Heart left ventricle (tissue), 16 donors: Measurements from ENCODE around the gene SGPP2. TPM values are rescaled to one million over a fixed set of nuclear protein-coding genes. Genes with fewer than 3 reads are reported as not detected.

ENCODE experiments used
- ATAC-seq, 4 donors: fragments of 200-7000 bp; cut with Tn5 transposase; one replicate each; pipeline ENCODE4 v1.9.1; 2020 to 2022; ENCODE audit warnings: moderate library complexity in 4 of 4, mild to moderate bottlenecking in 3 of 4, moderate number of reproducible peaks in 1 of 4
- DNase-seq, 5 donors: peaks; one replicate each; pipeline ENCODE4 v3.0.0-alpha.2; 2020
- H3K27ac ChIP-seq, 12 donors: fragments of 200-600 bp; sonication (generic) in 4 of 12; one replicate each; pipeline versions ENCODE4 v1.5.0 to v1.8.0; 2016 to 2022; ENCODE audit warnings: mild to moderate bottlenecking in 2 of 12
- H3K27me3 ChIP-seq, 9 donors: fragments of 200-600 bp; sonication (generic) in 2 of 9; one replicate each; pipeline versions ENCODE4 v1.5.1 to v1.8.0; 2016 to 2022; ENCODE audit warnings: mild to moderate bottlenecking in 3 of 9
- H3K36me3 ChIP-seq, 9 donors: fragments of 200-600 bp; sonication (generic) in 2 of 9; one replicate each; pipeline versions ENCODE4 v1.5.0 to v1.8.0; 2018 to 2022; ENCODE audit warnings: mild to moderate bottlenecking in 2 of 9
- H3K4me1 ChIP-seq, 12 donors: fragments of 200-600 bp; sonication (generic) in 4 of 12; one replicate each; pipeline versions ENCODE4 v1.5.0 to v1.8.0; 2016 to 2022; ENCODE audit warnings: mild to moderate bottlenecking in 3 of 12
- H3K4me3 ChIP-seq, 12 donors: fragments of 200-600 bp; sonication (generic) in 4 of 12; one replicate each; pipeline versions ENCODE4 v1.5.0 to v1.8.0; 2017 to 2022; ENCODE audit warnings: mild to moderate bottlenecking in 9 of 12, moderate library complexity in 4 of 12
- H3K9me3 ChIP-seq, 12 donors: fragments of 200-600 bp; sonication (generic) in 4 of 12; one replicate each; pipeline versions ENCODE4 v1.5.0 to v1.8.0; 2016 to 2022; ENCODE audit warnings: mild to moderate bottlenecking in 1 of 12
- POLR2A ChIP-seq, 2 donors: fragments of 450-650 bp; IDR thresholded peaks; one replicate each; pipeline ENCODE4 v1.6.1; 2017; ENCODE audit warnings: antibody characterized with exemption in 2 of 2, mild to moderate bottlenecking in 2 of 2, moderate library complexity in 2 of 2
- WGBS, 4 donors: extraction: QIAGEN DNeasy Blood & Tissue Kit in 2 of 4; methylation state at CpG; one replicate each; pipeline versions ENCODE4 v1.1.5 to v1.1.7; 2013 to 2018; 5-methylcytosine and 5-hydroxymethylcytosine counted together
- intact Hi-C, 10 donors: fragments of 100-400 bp; cut with DNase I; formaldehyde crosslinking; loops; one replicate each; pipeline versions ENCODE4 v1.11.1 to v1.14.2; 2022
- polyA plus RNA-seq, 2 donors: library from polyadenylated mRNA; stranded (reverse); fragments of 200-250 nt; gene quantifications; one replicate each; pipeline ENCODE4 v1.2.3, GENCODE V29; 2013
- total RNA-seq, 9 donors: library from RNA; depleted of rRNA in 2 of 9; stranded (reverse); fragments of >200 nt in 2 of 9; fragmentation: NEBNext Ultra II Directional in 3 of 9; extraction: Animal tissue kit (Norgen Biotek cat#: 25700) in 3 of 9; gene quantifications; one replicate each; pipeline versions ENCODE4 v1.1.0 to v1.2.4, GENCODE V29; 2016 to 2023
- TF ChIP-seq, protein P1 (sequence below), 12 donors: fragments of 200-600 bp; sonication (generic) in 4 of 12; IDR thresholded peaks; one replicate each; pipeline versions ENCODE4 v1.5.0 to v1.8.0; 2018 to 2022; ENCODE audit warnings: antibody characterized with exemption in 12 of 12, mild to moderate bottlenecking in 5 of 12
- donor health status: ischemic (EF 13 %, LVEDD 7.1; RV severe dilation, severe dysfunction).
- donor health status: healthy with polysubstance abuse.
- donor health status: DM: no; HTN: yes; CAD: no.
- donor health status: DM: no; HTN: no; CAD: no.
- donor health status: ischemic (EF 25% LVEDD 6.9; RV normal size, moderate dysfunction).
- donor health status: ischemic (EF 25% LVEDD 5.7; RV mildly dilated, moderate dysfunction).
- donor health status: healthy.
- donor health status: DM: yes; HTN: yes; CAD: no.
- donor health status: ischemic (EF 35%, LVEDD 5.7; RV mildly dilated, moderate dysfunction).
- donor health status: nonischemic (EF 11% LVEDD 7.7; RV severe dilation, severe dysfunction).
- donor health status: DM: yes; HTN: yes; CAD: no.
- donor health status: PGD.
- donor health status: ischemic (EF 29% LVEDD 5.4; RV normal size, mild dysfunction).
- donor health status: nonischemic (EF 23%, LVEDD 6.1; RV moderate dilation, normal function).

Gene SGPP2
- total and polyA plus RNA-seq, 11 donors: 1.6 to 25.8 (median 12.4) TPM

DNA sequence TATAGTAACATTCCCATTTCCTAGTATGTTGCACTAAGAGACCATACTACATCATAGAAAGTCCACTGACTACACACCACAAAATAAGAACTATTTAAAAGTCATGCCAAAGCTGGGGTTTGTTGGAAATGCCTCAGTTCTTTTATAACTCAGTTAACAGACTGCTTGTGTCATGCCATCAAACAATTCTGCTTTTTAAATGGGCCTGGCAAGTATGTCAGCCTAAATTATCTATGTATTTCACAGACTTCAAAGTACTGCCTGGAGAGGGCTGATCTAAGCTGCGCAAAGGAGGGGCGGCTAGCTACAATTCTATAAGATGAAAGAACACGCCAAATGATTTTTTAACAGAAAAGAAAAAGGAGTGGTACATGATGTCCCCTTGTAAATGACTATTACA, 182.0 kb downstream of the SGPP2 start:
- 93 to 98% (median 96%) methylated on average over 3 of the region's 3 CpGs for WGBS, 4 donors
- no peaks in the 10 kb centered on the region for H3K27me3 ChIP-seq
- TF ChIP-seq, protein P1, sequence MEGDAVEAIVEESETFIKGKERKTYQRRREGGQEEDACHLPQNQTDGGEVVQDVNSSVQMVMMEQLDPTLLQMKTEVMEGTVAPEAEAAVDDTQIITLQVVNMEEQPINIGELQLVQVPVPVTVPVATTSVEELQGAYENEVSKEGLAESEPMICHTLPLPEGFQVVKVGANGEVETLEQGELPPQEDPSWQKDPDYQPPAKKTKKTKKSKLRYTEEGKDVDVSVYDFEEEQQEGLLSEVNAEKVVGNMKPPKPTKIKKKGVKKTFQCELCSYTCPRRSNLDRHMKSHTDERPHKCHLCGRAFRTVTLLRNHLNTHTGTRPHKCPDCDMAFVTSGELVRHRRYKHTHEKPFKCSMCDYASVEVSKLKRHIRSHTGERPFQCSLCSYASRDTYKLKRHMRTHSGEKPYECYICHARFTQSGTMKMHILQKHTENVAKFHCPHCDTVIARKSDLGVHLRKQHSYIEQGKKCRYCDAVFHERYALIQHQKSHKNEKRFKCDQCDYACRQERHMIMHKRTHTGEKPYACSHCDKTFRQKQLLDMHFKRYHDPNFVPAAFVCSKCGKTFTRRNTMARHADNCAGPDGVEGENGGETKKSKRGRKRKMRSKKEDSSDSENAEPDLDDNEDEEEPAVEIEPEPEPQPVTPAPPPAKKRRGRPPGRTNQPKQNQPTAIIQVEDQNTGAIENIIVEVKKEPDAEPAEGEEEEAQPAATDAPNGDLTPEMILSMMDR (IDR thresholded peaks at IDR 0.05): no peak
- no peak for TF ChIP-seq POLR2A (IDR thresholded peaks at IDR 0.05)
- peaks cover 0 to 51% (median 6%) of the 10 kb centered on the region in 9 donors for H3K36me3 ChIP-seq
- H3K4me3 ChIP-seq: no peak overlapping the region
- H3K4me1 ChIP-seq: peaks cover 0 to 3% (median 0%) of the 10 kb centered on the region in 12 donors
- ATAC-seq (no peak), DNase-seq (no peak)
- H3K9me3 ChIP-seq: no peaks in the 10 kb centered on the region
- intact Hi-C loops: loop anchor here in 1 of 10 donors (5.0 kb wide), 1 partner anchor 39 kb away; no protein-coding TSS in a partner anchor
- H3K27ac ChIP-seq: no peak overlapping the region

DNA sequence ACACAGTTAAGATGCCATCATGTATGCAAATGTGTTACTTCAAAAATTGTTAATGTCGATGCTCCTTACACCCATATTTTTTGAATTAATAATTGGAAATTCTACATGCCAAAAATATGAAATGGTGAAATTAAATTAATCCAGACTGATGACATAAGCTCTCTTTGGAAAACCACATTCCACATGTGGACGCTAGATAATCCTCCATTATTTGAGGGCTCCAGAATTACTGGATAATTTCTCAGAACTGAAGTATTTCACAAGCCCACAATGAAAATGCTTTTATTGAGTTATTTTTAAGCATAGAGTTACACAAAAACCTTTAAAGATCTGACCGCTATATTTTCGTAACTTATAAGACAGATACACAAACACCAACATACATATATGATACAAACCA, 183.7 kb downstream of the SGPP2 start:
- ATAC-seq (no peak), DNase-seq (no peak)
- peaks cover 0 to 3% (median 0%) of the 10 kb centered on the region in 12 donors for H3K4me1 ChIP-seq
- H3K4me3 ChIP-seq: no peak overlapping the region
- 67 to 94% (median 70%) methylated on average over 4 of the region's 4 CpGs for WGBS, 4 donors
- no peak overlapping the region for H3K27ac ChIP-seq
- TF ChIP-seq, protein P1 (IDR thresholded peaks at IDR 0.05): no peak
- no peak for TF ChIP-seq POLR2A (IDR thresholded peaks at IDR 0.05)
- H3K9me3 ChIP-seq: no peaks in the 10 kb centered on the region
- H3K36me3 ChIP-seq: peaks cover 0 to 61% (median 24%) of the 10 kb centered on the region in 9 donors
- no peaks in the 10 kb centered on the region for H3K27me3 ChIP-seq
- intact Hi-C loops: loop anchor here in 1 of 10 donors (5.0 kb wide), 1 partner anchor 41 kb away; no protein-coding TSS in a partner anchor

DNA sequence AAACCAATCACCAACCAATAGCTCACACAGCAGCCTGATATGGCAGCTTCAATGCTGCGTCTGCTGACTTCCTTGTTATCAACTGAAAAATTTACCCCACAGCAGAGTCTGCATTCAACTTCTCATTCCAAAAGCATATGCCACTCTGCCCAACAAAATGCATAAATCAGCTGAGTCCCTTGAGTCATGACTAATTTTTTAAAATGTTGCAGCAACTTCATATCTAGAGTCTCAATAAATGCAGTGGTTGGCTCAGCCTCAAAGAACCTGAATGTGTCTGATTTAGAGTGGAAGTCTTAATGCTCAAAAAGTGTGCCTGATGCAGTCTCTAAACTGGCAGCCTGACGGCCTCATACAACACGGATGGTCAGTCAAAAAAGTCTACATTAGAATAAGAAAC, 185.0 kb downstream of the SGPP2 start:
- Histone ChIP-seq H3K36me3 (peaks cover 0 to 66% (median 32%) of the 10 kb centered on the region in 9 donors), H3K27ac (no peak overlapping the region), H3K9me3 (no peaks in the 10 kb centered on the region), H3K4me3 (no peak overlapping the region), H3K27me3 (no peaks in the 10 kb centered on the region), H3K4me1 (peaks cover 0 to 3% (median 0%) of the 10 kb centered on the region in 12 donors)
- DNase-seq (no peak), ATAC-seq (no peak)
- WGBS, 4 donors: 94 to 96% (median 95%) methylated on average over 3 of the region's 3 CpGs
- intact Hi-C loops: loop anchor here in 1 of 10 donors (5.0 kb wide), 1 partner anchor 42 kb away; no protein-coding TSS in a partner anchor
- no peak for TF ChIP-seq POLR2A (IDR thresholded peaks at IDR 0.05)
- TF ChIP-seq, protein P1 (IDR thresholded peaks at IDR 0.05): no peak

Other genes starting within 250 kb of the SGPP2 start
- gene PAX3, start 125.5 kb upstream of the SGPP2 start, total RNA-seq: under 1 TPM in 1 of 9 donors, not detected in 8; 0.42 TPM
- not detected for gene PAX3, start 125.5 kb upstream of the SGPP2 start, polyA plus RNA-seq
- 10 to 100 TPM; 14.3 to 29.2 (median 19.5) TPM for gene FARSB, start 231.5 kb downstream of the SGPP2 start, total RNA-seq
- 10 to 100 TPM in 1 of 2 donors, 1 to 10 TPM in 1; 9.8 to 28.6 TPM for gene FARSB, start 231.5 kb downstream of the SGPP2 start, polyA plus RNA-seq
- gene MOGAT1, start 247.1 kb downstream of the SGPP2 start, total RNA-seq: 1 to 10 TPM in 1 of 9 donors, under 1 TPM in 7, not detected in 1; 0.29 to 1.1 (median 0.41) TPM
- under 1 TPM in 1 of 2 donors, not detected in 1; 0.19 TPM for gene MOGAT1, start 247.1 kb downstream of the SGPP2 start, polyA plus RNA-seq